Mucosa of stomach (tissue), 1 donor: Measurements from ENCODE around the gene UNC13B.

ENCODE experiments used
- H3K27me3 ChIP-seq: one replicate; pipeline ENCODE4 v1.7.0; 2013; ENCODE audit warnings: mild to moderate bottlenecking, low read length; ENCODE audit not compliant: control insufficient read depth, insufficient read depth
- H3K36me3 ChIP-seq: one replicate; pipeline ENCODE4 v1.7.0; 2013; ENCODE audit warnings: low read length; ENCODE audit not compliant: control insufficient read depth, insufficient read depth
- H3K4me1 ChIP-seq: one replicate; pipeline ENCODE4 v1.7.0; 2013; ENCODE audit warnings: mild to moderate bottlenecking, low read length; ENCODE audit not compliant: control insufficient read depth, insufficient read depth
- H3K4me3 ChIP-seq: one replicate; pipeline ENCODE4 v1.7.0; 2013; ENCODE audit warnings: low read length
- H3K9ac ChIP-seq: one replicate; pipeline ENCODE4 v1.7.0; 2013; ENCODE audit warnings: mild to moderate bottlenecking, low read length, moderate library complexity
- H3K9me3 ChIP-seq: one replicate; pipeline ENCODE4 v1.7.0; 2013; ENCODE audit warnings: mild to moderate bottlenecking, low read length, moderate library complexity; ENCODE audit not compliant: control insufficient read depth
- donor health status: Pancreatic carcinoma.

Gene UNC13B

GRCh38 chr9:35198191-35198590 lies 36.4 kb downstream of the UNC13B start:
- Histone ChIP-seq H3K27me3 (no peaks in the 10 kb centered on the region), H3K9me3 (no peaks in the 10 kb centered on the region), H3K9ac (no peak overlapping the region), H3K4me3 (no peak overlapping the region), H3K36me3 (no peaks in the 10 kb centered on the region), H3K4me1 (no peaks in the 10 kb centered on the region)

- no peak overlapping the region for H3K4me3 ChIP-seq
- H3K36me3 ChIP-seq: no peaks in the 10 kb centered on the region
- H3K4me1 ChIP-seq: no peaks in the 10 kb centered on the region
- no peak overlapping the region for H3K9ac ChIP-seq
- no peaks in the 10 kb centered on the region for H3K27me3 ChIP-seq
- peaks cover 6% of the 10 kb centered on the region for H3K9me3 ChIP-seq
These were observed 41.7 kb downstream of the UNC13B start for GRCh38 chr9:35203528-35203927.

- H3K36me3 ChIP-seq: no peaks in the 10 kb centered on the region
- no peak overlapping the region for H3K4me3 ChIP-seq
- peaks cover 6% of the 10 kb centered on the region for H3K9me3 ChIP-seq
- no peaks in the 10 kb centered on the region for H3K27me3 ChIP-seq
- H3K4me1 ChIP-seq: no peaks in the 10 kb centered on the region
- H3K9ac ChIP-seq: no peak overlapping the region
These were observed 43.5 kb downstream of the UNC13B start for GRCh38 chr9:35205340-35205739.

GRCh38 chr9:35211854-35212253 lies 50.0 kb downstream of the UNC13B start:
- H3K27me3 ChIP-seq: no peaks in the 10 kb centered on the region
- H3K36me3 ChIP-seq: no peaks in the 10 kb centered on the region
- no peaks in the 10 kb centered on the region for H3K9me3 ChIP-seq
- no peak overlapping the region for H3K4me3 ChIP-seq
- no peaks in the 10 kb centered on the region for H3K4me1 ChIP-seq
- no peak overlapping the region for H3K9ac ChIP-seq

GRCh38 chr9:35220659-35221338 lies 59.0 kb downstream of the UNC13B start:
- Histone ChIP-seq H3K9me3 (no peaks in the 10 kb centered on the region), H3K4me1 (no peaks in the 10 kb centered on the region), H3K9ac (no peak overlapping the region), H3K36me3 (no peaks in the 10 kb centered on the region), H3K4me3 (no peak overlapping the region), H3K27me3 (no peaks in the 10 kb centered on the region)

GRCh38 chr9:35225677-35226076 lies 63.9 kb downstream of the UNC13B start:
- Histone ChIP-seq H3K4me1 (peaks cover 6% of the 10 kb centered on the region), H3K9ac (no peak overlapping the region), H3K4me3 (no peak overlapping the region), H3K9me3 (no peaks in the 10 kb centered on the region), H3K27me3 (no peaks in the 10 kb centered on the region), H3K36me3 (no peaks in the 10 kb centered on the region)

GRCh38 chr9:35226651-35227050 lies 64.8 kb downstream of the UNC13B start:
- Histone ChIP-seq H3K4me1 (peaks cover 6% of the 10 kb centered on the region), H3K4me3 (no peak overlapping the region), H3K27me3 (no peaks in the 10 kb centered on the region), H3K9me3 (no peaks in the 10 kb centered on the region), H3K36me3 (no peaks in the 10 kb centered on the region), H3K9ac (no peak overlapping the region)

GRCh38 chr9:35227284-35227683 lies 65.5 kb downstream of the UNC13B start:
- peaks cover 6% of the 10 kb centered on the region for H3K4me1 ChIP-seq
- H3K4me3 ChIP-seq: no peak overlapping the region
- H3K9ac ChIP-seq: no peak overlapping the region
- no peaks in the 10 kb centered on the region for H3K9me3 ChIP-seq
- no peaks in the 10 kb centered on the region for H3K27me3 ChIP-seq
- no peaks in the 10 kb centered on the region for H3K36me3 ChIP-seq

- no peak overlapping the region for H3K9ac ChIP-seq
- no peak overlapping the region for H3K4me3 ChIP-seq
- H3K27me3 ChIP-seq: no peaks in the 10 kb centered on the region
- H3K4me1 ChIP-seq: peaks cover 6% of the 10 kb centered on the region
- H3K36me3 ChIP-seq: no peaks in the 10 kb centered on the region
- H3K9me3 ChIP-seq: no peaks in the 10 kb centered on the region
These were observed 67.4 kb downstream of the UNC13B start for GRCh38 chr9:35229066-35229778.

- H3K4me3 ChIP-seq: no peak overlapping the region
- peaks cover 6% of the 10 kb centered on the region for H3K4me1 ChIP-seq
- no peak overlapping the region for H3K9ac ChIP-seq
- H3K9me3 ChIP-seq: no peaks in the 10 kb centered on the region
- no peaks in the 10 kb centered on the region for H3K27me3 ChIP-seq
- H3K36me3 ChIP-seq: no peaks in the 10 kb centered on the region
These were observed 68.0 kb downstream of the UNC13B start for GRCh38 chr9:35229779-35230143.

GRCh38 chr9:35232867-35233544 lies 71.2 kb downstream of the UNC13B start:
- no peak overlapping the region for H3K9ac ChIP-seq
- H3K36me3 ChIP-seq: no peaks in the 10 kb centered on the region
- H3K9me3 ChIP-seq: no peaks in the 10 kb centered on the region
- H3K4me3 ChIP-seq: no peak overlapping the region
- peaks cover 22% of the 10 kb centered on the region for H3K4me1 ChIP-seq
- H3K27me3 ChIP-seq: no peaks in the 10 kb centered on the region

GRCh38 chr9:35236692-35237091 lies 74.9 kb downstream of the UNC13B start:
- Histone ChIP-seq H3K9me3 (no peaks in the 10 kb centered on the region), H3K36me3 (no peaks in the 10 kb centered on the region), H3K27me3 (no peaks in the 10 kb centered on the region), H3K4me1 (peaks cover 16% of the 10 kb centered on the region), H3K4me3 (no peak overlapping the region), H3K9ac (no peak overlapping the region)
